Stomach (tissue), 9 donors: ENCODE measurements around the gene ZFR2. TPM values are rescaled to one million over a fixed set of nuclear protein-coding genes. Genes with fewer than 3 reads are reported as not detected.

Experiments used
- DNase-seq, 2 donors: peaks; one replicate each; pipeline versions ENCODE4 v3.0.0 to v3.0.0-alpha.2; 2013 to 2019
- H3K27ac ChIP-seq, 5 donors: fragments of 200-600 bp in 4 of 5; sonication (generic) in 4 of 5; one replicate each; pipeline ENCODE4 v1.5.1; 2013 to 2019; ENCODE audit warnings: mild to moderate bottlenecking in 1 of 5, moderate library complexity in 1 of 5
- H3K27me3 ChIP-seq, 3 donors: fragments of 200-600 bp; sonication (generic); one replicate each; pipeline ENCODE4 v1.5.1; 2017 to 2019; ENCODE audit warnings: mixed run types in 1 of 3
- H3K36me3 ChIP-seq, 4 donors: fragments of 200-600 bp; sonication (generic); 1 replicate in 3 of 4; 2 replicates in 1 of 4; pipeline ENCODE4 v1.5.1; 2016 to 2019
- H3K4me1 ChIP-seq, 4 donors: fragments of 200-600 bp; sonication (generic); one replicate each; pipeline ENCODE4 v1.5.1; 2016 to 2019
- H3K4me3 ChIP-seq, 4 donors: fragments of 200-600 bp; sonication (generic) in 3 of 4; one replicate each; pipeline ENCODE4 v1.5.1; 2016 to 2019; ENCODE audit warnings: mild to moderate bottlenecking in 1 of 4
- H3K9me3 ChIP-seq, 4 donors: fragments of 200-600 bp; sonication (generic); one replicate each; pipeline ENCODE4 v1.5.1; 2016 to 2019
- CTCF ChIP-seq, 7 experiments: fragments of 450-650 bp in 4 of 7; fragments of 200-600 bp in 3 of 7; sonication (generic) in 3 of 7; IDR thresholded peaks; one replicate each; pipeline ENCODE4 v1.5.1; 2016 to 2019; ENCODE audit warnings: antibody characterized with exemption in 7 of 7, control low read depth in 2 of 7, mild to moderate bottlenecking in 1 of 7
- EP300 ChIP-seq: sonication (generic); formaldehyde crosslinking; IDR thresholded peaks from one replicate; pipeline ENCODE4 v1.6.1; 2017; ENCODE audit warnings: antibody characterized with exemption
- POLR2A ChIP-seq, 4 donors: fragments of 450-650 bp; IDR thresholded peaks; one replicate each; pipeline ENCODE4 v1.6.1; 2016; ENCODE audit warnings: antibody characterized with exemption in 4 of 4, control low read depth in 2 of 4, mild to moderate bottlenecking in 1 of 4, moderate library complexity in 1 of 4
- POLR2AphosphoS5 ChIP-seq, 3 donors: sonication (generic); formaldehyde crosslinking; IDR thresholded peaks; one replicate each; pipeline ENCODE4 v1.6.1; 2016; ENCODE audit warnings: antibody characterized with exemption in 3 of 3
- WGBS, 5 donors: extraction: QIAGEN DNeasy Blood & Tissue Kit in 3 of 5; methylation state at CpG; one replicate each; pipeline versions ENCODE4 v1.1.5 to v1.1.7; 2013 to 2018; 5-methylcytosine and 5-hydroxymethylcytosine counted together
- intact Hi-C: fragments of 100-400 bp; cut with DNase I; formaldehyde crosslinking; loops from one replicate; pipeline ENCODE4 v1.15.1; 2023; ENCODE audit warnings: low total_unique reads
- polyA plus RNA-seq, 3 donors: library from polyadenylated mRNA; stranded (reverse); fragments of 200-250 nt; gene quantifications; one replicate each; pipeline ENCODE4 v1.2.3, GENCODE V29; 2013
- total RNA-seq, 5 donors: library from RNA; depleted of rRNA; stranded (reverse); fragments of >200 nt; gene quantifications; one replicate each; pipeline versions ENCODE4 v1.1.0 to v1.2.3, GENCODE V29; 2014 to 2016
- donor health status: healthy with polysubstance abuse.
- donor health status: Bipolar disorder and iron deficiency.
- donor health status: healthy.

ZFR2 gene
- total and polyA plus RNA-seq, 8 donors, result 0.10 to 0.29 TPM; not detected in 6

- H3K27ac ChIP-seq, result no peak overlapping the region
- no peaks in the 10 kb centered on the region for H3K4me1 ChIP-seq
- WGBS, 5 donors, result 91 to 96% (median 94%) methylated on average over 9 to 11 of the region's 11 CpGs
- intact Hi-C loops, result no loop called here
- no peaks in the 10 kb centered on the region for H3K36me3 ChIP-seq
- H3K27me3 ChIP-seq, result no peaks in the 10 kb centered on the region
- no peak overlapping the region for H3K4me3 ChIP-seq
- no peak for DNase-seq
- H3K9me3 ChIP-seq, result peaks cover 8 to 27% (median 23%) of the 10 kb centered on the region in 4 donors
- no peak for TF ChIP-seq EP300
- no peak for TF ChIP-seq POLR2A (IDR thresholded peaks at IDR 0.05)
- no peak for TF ChIP-seq CTCF (IDR thresholded peaks at IDR 0.05)
- TF ChIP-seq POLR2AphosphoS5 (IDR thresholded peaks at IDR 0.05), result no peak
Observed at GRCh38 chr19:3851254-3852176, 17.3 kb downstream of the ZFR2 start.

GRCh38 chr19:3850320-3850972, 18.4 kb downstream of the ZFR2 start:
- Histone ChIP-seq H3K4me1 (no peaks in the 10 kb centered on the region), H3K27me3 (no peaks in the 10 kb centered on the region), H3K9me3 (peaks cover 8 to 27% (median 23%) of the 10 kb centered on the region in 4 donors), H3K4me3 (no peak overlapping the region), H3K36me3 (no peaks in the 10 kb centered on the region), H3K27ac (no peak overlapping the region)
- intact Hi-C loops, result no loop called here
- DNase-seq, result no peak
- no peak for TF ChIP-seq EP300
- WGBS, 5 donors, result 70 to 87% (median 81%) methylated on average over 6 of the region's 6 CpGs

- intact Hi-C loops, result no loop called here
Observed at GRCh38 chr19:3849787-3850186, 19.1 kb downstream of the ZFR2 start.

GRCh38 chr19:3849092-3849491, 19.7 kb downstream of the ZFR2 start:
- DNase-seq, result peak; percentile 31 to 59
- no peak for TF ChIP-seq EP300
- TF ChIP-seq CTCF (IDR thresholded peaks at IDR 0.05), result peak in 1 of 7 experiments; percentile 17
- TF ChIP-seq POLR2A (IDR thresholded peaks at IDR 0.05), result no peak
- intact Hi-C loops, result no loop called here
- H3K9me3 ChIP-seq, result peaks cover 8 to 27% (median 23%) of the 10 kb centered on the region in 4 donors
- no peaks in the 10 kb centered on the region for H3K36me3 ChIP-seq
- no peaks in the 10 kb centered on the region for H3K4me1 ChIP-seq
- no peak overlapping the region for H3K4me3 ChIP-seq
- H3K27me3 ChIP-seq, result no peaks in the 10 kb centered on the region
- WGBS, 5 donors, result 11 to 58% (median 32%) methylated on average over 1 to 5 of the region's 5 CpGs
- no peak overlapping the region for H3K27ac ChIP-seq

More at GRCh38 chr19:3849787-3850186, 19.1 kb downstream of the ZFR2 start:
- Histone ChIP-seq H3K27ac (no peak overlapping the region), H3K27me3 (no peaks in the 10 kb centered on the region), H3K9me3 (peaks cover 8 to 27% (median 23%) of the 10 kb centered on the region in 4 donors), H3K4me1 (no peaks in the 10 kb centered on the region), H3K4me3 (no peak overlapping the region), H3K36me3 (no peaks in the 10 kb centered on the region)
- 70 to 77% (median 72%) methylated on average over 11 to 12 of the region's 12 CpGs for WGBS, 5 donors
- TF ChIP-seq EP300 (no peak), CTCF (IDR thresholded peaks at IDR 0.05) (no peak), POLR2AphosphoS5 (IDR thresholded peaks at IDR 0.05) (no peak), POLR2A (IDR thresholded peaks at IDR 0.05) (no peak)
- no peak for DNase-seq
